ENCODE data around the gene NCAPG2. TPM values are rescaled to one million over a fixed set of nuclear protein-coding genes. Genes with fewer than 3 reads are reported as not detected.

Gene NCAPG2
- total and polyA plus RNA-seq, 10 of the 15 experiments (the other 5 are each of a cell fraction or from before 2014, with no cell fraction given): 11.2 to 78.2 (median 49.2) TPM

- Histone ChIP-seq H4K20me1 (ENCODE audit: control insufficient read depth, insufficient read depth) (no peaks in the 10 kb centered on the region), H3K36me3 (ENCODE audit: control insufficient read depth in 2 of 2, insufficient read depth in 2 of 2, low read length in 1 of 2) (no peaks in the 10 kb centered on the region; a peak in 1 of 4 replicates), H3K4me2 (ENCODE audit: control insufficient read depth, insufficient read depth) (no peak overlapping the region), H3K9ac (ENCODE audit: control insufficient read depth, insufficient read depth, low read length) (no peak overlapping the region), H3K9me3 (replicated peaks; ENCODE audit: control insufficient read depth, insufficient read depth, low read length) (no peaks in the 10 kb centered on the region), H3K4me3 (no peak overlapping the region), H3K27ac (ENCODE audit: control insufficient read depth, insufficient read depth) (no peak overlapping the region), H3K79me2 (ENCODE audit: control insufficient read depth, insufficient read depth, low read length) (no peaks in the 10 kb centered on the region), H3K4me1 (ENCODE audit: control insufficient read depth, insufficient read depth, low read length) (no peaks in the 10 kb centered on the region), H3K27me3 (replicated peaks in 1 of 2; ENCODE audit: control insufficient read depth in 2 of 2, insufficient read depth in 2 of 2, low read length in 1 of 2) (no peaks in the 10 kb centered on the region), H2AFZ (ENCODE audit: control insufficient read depth, low read depth, low read length) (no peak overlapping the region)
- in situ Hi-C loops (cut with MboI): no loop called here
- ChIA-PET SMC1A (ENCODE audit: uncharacterized antibody, unreplicated experiment) (interaction anchor here (0.5 to 1.8 kb wide), 3 partner anchors 9 to 356 kb away, joined by 3 to 4 read pairs (median 3); no protein-coding TSS in a partner anchor), RAD21 (ENCODE audit: unreplicated experiment) (no interaction called here), POLR2A (no interaction called here), CTCF (interaction anchor here (0.6 to 1.4 kb wide), 3 partner anchors 30 to 357 kb away, joined by 3 to 7 read pairs (median 4); no protein-coding TSS in a partner anchor)
- BruUV-seq (replicated peaks): no TSS peak
- no peak for ATAC-seq
- peak; percentile 80 for FAIRE-seq
- WGBS (ENCODE audit: insufficient coverage, insufficient replicate concordance, low lambda C conversion rate, missing lambda C conversion rate): 100% methylated on average over 5 of the region's 5 CpGs
- intact Hi-C loops (cut with micrococcal nuclease; ENCODE audit: unreplicated experiment): no loop called here
- DNase-seq (ENCODE audit: low read depth, low spot score): no peak
- TF ChIP-seq MXI1 (IDR thresholded peaks at IDR 0.05; ENCODE audit: low read depth, low read length) (no peak), ATF7 (IDR thresholded peaks at IDR 0.05; ENCODE audit: low read depth) (no peak), SMARCA5 (IDR thresholded peaks at IDR 0.05) (no peak), ZNF217 (IDR thresholded peaks at IDR 0.05) (no peak), CTCF (IDR thresholded peaks at IDR 0.05 in 2 of 3, conservative IDR thresholded peaks at IDR 0.05 in 1 of 3; ENCODE audit: control insufficient read depth in 2 of 3, extremely low read depth in 1 of 3, insufficient read depth in 1 of 3, low read depth in 3 of 3, low read length in 3 of 3) (no peak), ZBTB4 (CRISPR knock-in tag; IDR thresholded peaks at IDR 0.05) (no peak), ZBED1 (IDR thresholded peaks at IDR 0.05; ENCODE audit: borderline replicate concordance) (no peak), NR2F1 (conservative IDR thresholded peaks at IDR 0.05) (no peak), HDAC2 (IDR thresholded peaks at IDR 0.05) (no peak), BCL11A (IDR thresholded peaks at IDR 0.05; ENCODE audit: low read depth, low read length) (no peak), RFX5 (IDR thresholded peaks at IDR 0.05; ENCODE audit: low read depth, low read length) (no peak), CHD1 (IDR thresholded peaks at IDR 0.05; ENCODE audit: low read depth, low read length) (no peak), POLR2AphosphoS2 (IDR thresholded peaks at IDR 0.05; ENCODE audit: low read depth, low read length) (no peak)
- TF ChIP-seq, protein P1, sequence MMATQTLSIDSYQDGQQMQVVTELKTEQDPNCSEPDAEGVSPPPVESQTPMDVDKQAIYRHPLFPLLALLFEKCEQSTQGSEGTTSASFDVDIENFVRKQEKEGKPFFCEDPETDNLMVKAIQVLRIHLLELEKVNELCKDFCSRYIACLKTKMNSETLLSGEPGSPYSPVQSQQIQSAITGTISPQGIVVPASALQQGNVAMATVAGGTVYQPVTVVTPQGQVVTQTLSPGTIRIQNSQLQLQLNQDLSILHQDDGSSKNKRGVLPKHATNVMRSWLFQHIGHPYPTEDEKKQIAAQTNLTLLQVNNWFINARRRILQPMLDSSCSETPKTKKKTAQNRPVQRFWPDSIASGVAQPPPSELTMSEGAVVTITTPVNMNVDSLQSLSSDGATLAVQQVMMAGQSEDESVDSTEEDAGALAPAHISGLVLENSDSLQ (IDR thresholded peaks at IDR 0.05): no peak
- TF ChIP-seq, protein P2, sequence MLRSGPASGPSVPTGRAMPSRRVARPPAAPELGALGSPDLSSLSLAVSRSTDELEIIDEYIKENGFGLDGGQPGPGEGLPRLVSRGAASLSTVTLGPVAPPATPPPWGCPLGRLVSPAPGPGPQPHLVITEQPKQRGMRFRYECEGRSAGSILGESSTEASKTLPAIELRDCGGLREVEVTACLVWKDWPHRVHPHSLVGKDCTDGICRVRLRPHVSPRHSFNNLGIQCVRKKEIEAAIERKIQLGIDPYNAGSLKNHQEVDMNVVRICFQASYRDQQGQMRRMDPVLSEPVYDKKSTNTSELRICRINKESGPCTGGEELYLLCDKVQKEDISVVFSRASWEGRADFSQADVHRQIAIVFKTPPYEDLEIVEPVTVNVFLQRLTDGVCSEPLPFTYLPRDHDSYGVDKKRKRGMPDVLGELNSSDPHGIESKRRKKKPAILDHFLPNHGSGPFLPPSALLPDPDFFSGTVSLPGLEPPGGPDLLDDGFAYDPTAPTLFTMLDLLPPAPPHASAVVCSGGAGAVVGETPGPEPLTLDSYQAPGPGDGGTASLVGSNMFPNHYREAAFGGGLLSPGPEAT (IDR thresholded peaks at IDR 0.05; ENCODE audit: low read depth): no peak
Measured at GRCh38 chr7:158620418-158620817, 84.2 kb downstream of the NCAPG2 start.
